Uterus (tissue), 2 donors: ENCODE results near the gene CRACR2A.

Experiments
- CTCF ChIP-seq, 4 experiments: fragments of 200-600 bp in 2 of 4; fragments of 450-650 bp in 2 of 4; sonication (generic) in 2 of 4; IDR thresholded peaks; one replicate each; pipeline ENCODE4 v1.5.1; 2016 to 2019; ENCODE audit warnings: antibody characterized with exemption in 4 of 4, mild to moderate bottlenecking in 2 of 4, moderate library complexity in 1 of 4
- POLR2A ChIP-seq, 2 donors: fragments of 450-650 bp; IDR thresholded peaks; one replicate each; pipeline ENCODE4 v1.6.1; 2016; ENCODE audit warnings: antibody characterized with exemption in 2 of 2, mild to moderate bottlenecking in 1 of 2, moderate library complexity in 1 of 2

DNA sequence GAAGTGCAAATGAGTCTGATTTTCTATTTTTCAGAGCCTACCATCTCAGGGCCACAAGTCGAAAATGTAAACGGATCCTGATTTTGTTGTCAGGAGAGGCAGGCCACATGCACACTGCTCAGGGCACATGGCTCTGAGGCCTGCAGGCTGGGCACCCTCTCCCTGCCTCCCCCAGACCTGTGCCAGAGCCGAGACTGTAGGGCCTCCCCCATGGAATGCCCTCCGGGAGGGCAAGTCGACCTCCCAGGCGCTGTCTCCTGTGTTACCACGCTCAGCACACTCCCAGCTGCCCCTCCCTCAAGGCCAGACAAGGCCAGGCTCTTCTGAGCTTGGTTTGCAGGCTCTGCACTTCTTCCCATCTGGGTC is 121.7 kb downstream of the CRACR2A start:
- TF ChIP-seq CTCF (IDR thresholded peaks at IDR 0.05) (no peak), POLR2A (IDR thresholded peaks at IDR 0.05) (no peak)
